ENCODE data around the gene GATD1.

GATD1 gene

GRCh38 chr11:726278-727220 is 50.7 kb downstream of the GATD1 start:
- DNase-seq: peak; percentile 40 to 59 (median 46)

GRCh38 chr11:725624-726202 is 51.6 kb downstream of the GATD1 start:
- DNase-seq: no peak

GRCh38 chr11:724778-725386 is 52.4 kb downstream of the GATD1 start:
- DNase-seq: no peak

GRCh38 chr11:724049-724777 is 53.1 kb downstream of the GATD1 start:
- DNase-seq: no peak

GRCh38 chr11:723120-723883 is 54.0 kb downstream of the GATD1 start:
- DNase-seq: peak; percentile 74 to 79 (median 75)

GRCh38 chr11:722346-722811 is 54.9 kb downstream of the GATD1 start:
- DNase-seq: no peak

GRCh38 chr11:721741-722345 is 55.4 kb downstream of the GATD1 start:
- peak; percentile 50 to 76 (median 54) for DNase-seq

GRCh38 chr11:721247-721740 is 56.0 kb downstream of the GATD1 start:
- DNase-seq: no peak

GRCh38 chr11:720642-721246 is 56.5 kb downstream of the GATD1 start:
- DNase-seq: peak in 2 of 3 donors; percentile 75 to 79

GRCh38 chr11:720017-720641 is 57.2 kb downstream of the GATD1 start:
- peak in 1 of 3 donors; percentile 16 for DNase-seq

GRCh38 chr11:719214-720016 is 57.9 kb downstream of the GATD1 start:
- peak in 1 of 3 donors; percentile 10 for DNase-seq

All from suppressor macrophage treated with lipopolysaccharide for 1 hour (primary cell).